Retinal pigment epithelial cell (primary cell): ENCODE measurements around the gene MEF2A.

Experiments used
- DNase-seq: peaks from one replicate; pipeline ENCODE4 v3.0.0-alpha.2; 2010; ENCODE audit warnings: low read depth
- H3K4me3 ChIP-seq: 2 replicates; pipeline ENCODE4 v1.5.1; 2011; ENCODE audit warnings: mild to moderate bottlenecking, low read length, control low read depth, moderate library complexity
- TF ChIP-seq, protein P1 (sequence below): conservative IDR thresholded peaks from 2 replicates; pipeline ENCODE4 v1.5.1; 2011; ENCODE audit warnings: low read depth, low read length, control low read depth, inconsistent platforms

Gene MEF2A

GRCh38 chr15:99628374-99629001 is 62.7 kb downstream of the MEF2A start:
- DNase-seq, result no peak
- TF ChIP-seq, protein P1, sequence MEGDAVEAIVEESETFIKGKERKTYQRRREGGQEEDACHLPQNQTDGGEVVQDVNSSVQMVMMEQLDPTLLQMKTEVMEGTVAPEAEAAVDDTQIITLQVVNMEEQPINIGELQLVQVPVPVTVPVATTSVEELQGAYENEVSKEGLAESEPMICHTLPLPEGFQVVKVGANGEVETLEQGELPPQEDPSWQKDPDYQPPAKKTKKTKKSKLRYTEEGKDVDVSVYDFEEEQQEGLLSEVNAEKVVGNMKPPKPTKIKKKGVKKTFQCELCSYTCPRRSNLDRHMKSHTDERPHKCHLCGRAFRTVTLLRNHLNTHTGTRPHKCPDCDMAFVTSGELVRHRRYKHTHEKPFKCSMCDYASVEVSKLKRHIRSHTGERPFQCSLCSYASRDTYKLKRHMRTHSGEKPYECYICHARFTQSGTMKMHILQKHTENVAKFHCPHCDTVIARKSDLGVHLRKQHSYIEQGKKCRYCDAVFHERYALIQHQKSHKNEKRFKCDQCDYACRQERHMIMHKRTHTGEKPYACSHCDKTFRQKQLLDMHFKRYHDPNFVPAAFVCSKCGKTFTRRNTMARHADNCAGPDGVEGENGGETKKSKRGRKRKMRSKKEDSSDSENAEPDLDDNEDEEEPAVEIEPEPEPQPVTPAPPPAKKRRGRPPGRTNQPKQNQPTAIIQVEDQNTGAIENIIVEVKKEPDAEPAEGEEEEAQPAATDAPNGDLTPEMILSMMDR, result no peak

DNA sequence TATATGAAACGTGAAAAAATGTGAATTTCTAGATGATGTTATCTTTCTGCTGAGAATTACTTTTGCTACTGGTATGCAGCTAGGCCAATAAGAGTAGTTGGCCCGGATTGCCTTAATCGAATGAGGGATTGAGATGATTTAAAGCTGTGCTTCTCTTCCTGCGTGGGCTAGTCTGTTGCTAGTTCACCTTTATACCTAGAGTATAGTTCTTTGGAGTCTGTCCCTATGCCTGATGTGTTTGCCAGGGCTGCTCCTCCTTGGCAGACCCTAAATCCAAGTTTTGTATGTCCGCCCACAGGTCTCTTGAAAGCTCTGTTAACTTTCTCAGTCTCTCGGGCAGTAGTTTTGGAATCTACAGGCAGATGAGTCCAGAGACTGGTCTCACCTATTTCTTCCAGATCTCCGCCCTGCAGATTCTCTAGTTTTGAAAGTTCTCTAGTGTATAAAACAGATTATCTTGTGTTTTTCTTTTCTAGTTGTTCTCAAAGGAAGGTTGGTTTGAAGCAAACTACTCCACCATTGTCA is 64.9 kb downstream of the MEF2A start:
- no peak overlapping the region for H3K4me3 ChIP-seq
- TF ChIP-seq, protein P1, result no peak

More at GRCh38 chr15:99628374-99629001, 62.7 kb downstream of the MEF2A start:
- no peak overlapping the region for H3K4me3 ChIP-seq

GRCh38 chr15:99631255-99631654 is 65.5 kb downstream of the MEF2A start:
- no peak overlapping the region for H3K4me3 ChIP-seq
- TF ChIP-seq, protein P1, result no peak
- no peak for DNase-seq

More for the DNA sequence above, 64.9 kb downstream of the MEF2A start:
- DNase-seq, result no peak

- TF ChIP-seq, protein P1, result no peak
- no peak overlapping the region for H3K4me3 ChIP-seq
- DNase-seq, result no peak
Observed at GRCh38 chr15:99632521-99632920, 66.7 kb downstream of the MEF2A start.

- DNase-seq, result no peak
- TF ChIP-seq, protein P1, result no peak
- no peak overlapping the region for H3K4me3 ChIP-seq
Observed at GRCh38 chr15:99633655-99634054, 67.9 kb downstream of the MEF2A start.

GRCh38 chr15:99634576-99634975 is 68.8 kb downstream of the MEF2A start:
- TF ChIP-seq, protein P1, result no peak
- H3K4me3 ChIP-seq, result no peak overlapping the region
- no peak for DNase-seq

DNA sequence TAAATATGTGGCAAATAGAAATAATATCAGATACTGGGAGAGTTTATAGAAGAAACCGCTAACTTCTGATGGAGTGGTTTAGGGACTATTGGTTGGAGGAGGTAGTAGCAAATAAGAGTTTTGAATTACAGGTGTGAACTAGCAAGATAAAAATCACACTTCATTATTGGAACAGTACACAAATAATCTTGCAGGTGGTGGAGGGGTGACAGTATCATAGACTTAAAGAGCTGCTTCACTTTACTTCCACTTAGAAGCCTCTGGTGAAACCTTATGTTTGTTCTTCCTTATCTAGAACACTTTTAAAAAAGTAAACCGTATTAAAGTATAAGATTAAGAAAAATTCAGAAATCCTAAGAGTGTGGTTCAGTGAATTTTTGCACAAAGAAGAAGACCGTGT is 69.4 kb downstream of the MEF2A start:
- DNase-seq, result no peak
- TF ChIP-seq, protein P1, result no peak
- no peak overlapping the region for H3K4me3 ChIP-seq
